Heart left ventricle (tissue), 16 donors: ENCODE measurements around the gene TMEM123. TPM values are rescaled to one million over a fixed set of nuclear protein-coding genes. Genes with fewer than 3 reads are reported as not detected.

Experiments
- ATAC-seq, 4 donors: fragments of 200-7000 bp; cut with Tn5 transposase; one replicate each; pipeline ENCODE4 v1.9.1; 2020 to 2022; ENCODE audit warnings: moderate library complexity in 4 of 4, mild to moderate bottlenecking in 3 of 4, moderate number of reproducible peaks in 1 of 4
- DNase-seq, 5 donors: peaks; one replicate each; pipeline ENCODE4 v3.0.0-alpha.2; 2020
- H3K27ac ChIP-seq, 12 donors: fragments of 200-600 bp; sonication (generic) in 4 of 12; one replicate each; pipeline versions ENCODE4 v1.5.0 to v1.8.0; 2016 to 2022; ENCODE audit warnings: mild to moderate bottlenecking in 2 of 12
- H3K27me3 ChIP-seq, 9 donors: fragments of 200-600 bp; sonication (generic) in 2 of 9; one replicate each; pipeline versions ENCODE4 v1.5.1 to v1.8.0; 2016 to 2022; ENCODE audit warnings: mild to moderate bottlenecking in 3 of 9
- H3K36me3 ChIP-seq, 9 donors: fragments of 200-600 bp; sonication (generic) in 2 of 9; one replicate each; pipeline versions ENCODE4 v1.5.0 to v1.8.0; 2018 to 2022; ENCODE audit warnings: mild to moderate bottlenecking in 2 of 9
- H3K4me1 ChIP-seq, 12 donors: fragments of 200-600 bp; sonication (generic) in 4 of 12; one replicate each; pipeline versions ENCODE4 v1.5.0 to v1.8.0; 2016 to 2022; ENCODE audit warnings: mild to moderate bottlenecking in 3 of 12
- H3K4me3 ChIP-seq, 12 donors: fragments of 200-600 bp; sonication (generic) in 4 of 12; one replicate each; pipeline versions ENCODE4 v1.5.0 to v1.8.0; 2017 to 2022; ENCODE audit warnings: mild to moderate bottlenecking in 9 of 12, moderate library complexity in 4 of 12
- H3K9me3 ChIP-seq, 12 donors: fragments of 200-600 bp; sonication (generic) in 4 of 12; one replicate each; pipeline versions ENCODE4 v1.5.0 to v1.8.0; 2016 to 2022; ENCODE audit warnings: mild to moderate bottlenecking in 1 of 12
- CTCF ChIP-seq, 12 donors: fragments of 200-600 bp; sonication (generic) in 4 of 12; IDR thresholded peaks; one replicate each; pipeline versions ENCODE4 v1.5.0 to v1.8.0; 2018 to 2022; ENCODE audit warnings: antibody characterized with exemption in 12 of 12, mild to moderate bottlenecking in 5 of 12
- POLR2A ChIP-seq, 2 donors: fragments of 450-650 bp; IDR thresholded peaks; one replicate each; pipeline ENCODE4 v1.6.1; 2017; ENCODE audit warnings: antibody characterized with exemption in 2 of 2, mild to moderate bottlenecking in 2 of 2, moderate library complexity in 2 of 2
- WGBS, 4 donors: extraction: QIAGEN DNeasy Blood & Tissue Kit in 2 of 4; methylation state at CpG; one replicate each; pipeline versions ENCODE4 v1.1.5 to v1.1.7; 2013 to 2018; 5-methylcytosine and 5-hydroxymethylcytosine counted together
- intact Hi-C, 10 donors: fragments of 100-400 bp; cut with DNase I; formaldehyde crosslinking; loops; one replicate each; pipeline versions ENCODE4 v1.11.1 to v1.14.2; 2022
- polyA plus RNA-seq, 2 donors: library from polyadenylated mRNA; stranded (reverse); fragments of 200-250 nt; gene quantifications; one replicate each; pipeline ENCODE4 v1.2.3, GENCODE V29; 2013
- total RNA-seq, 9 donors: library from RNA; depleted of rRNA in 2 of 9; stranded (reverse); fragments of >200 nt in 2 of 9; fragmentation: NEBNext Ultra II Directional in 3 of 9; extraction: Animal tissue kit (Norgen Biotek cat#: 25700) in 3 of 9; gene quantifications; one replicate each; pipeline versions ENCODE4 v1.1.0 to v1.2.4, GENCODE V29; 2016 to 2023
- donor health status: ischemic (EF 13 %, LVEDD 7.1; RV severe dilation, severe dysfunction).
- donor health status: healthy with polysubstance abuse.
- donor health status: DM: no; HTN: yes; CAD: no.
- donor health status: DM: no; HTN: no; CAD: no.
- donor health status: ischemic (EF 25% LVEDD 6.9; RV normal size, moderate dysfunction).
- donor health status: ischemic (EF 25% LVEDD 5.7; RV mildly dilated, moderate dysfunction).
- donor health status: healthy.
- donor health status: DM: yes; HTN: yes; CAD: no.
- donor health status: ischemic (EF 35%, LVEDD 5.7; RV mildly dilated, moderate dysfunction).
- donor health status: nonischemic (EF 11% LVEDD 7.7; RV severe dilation, severe dysfunction).
- donor health status: DM: yes; HTN: yes; CAD: no.
- donor health status: PGD.
- donor health status: ischemic (EF 29% LVEDD 5.4; RV normal size, mild dysfunction).
- donor health status: nonischemic (EF 23%, LVEDD 6.1; RV moderate dilation, normal function).

TMEM123 gene
- total and polyA plus RNA-seq, 11 donors, result 25.0 to 116 (median 75.6) TPM

GRCh38 chr11:102464037-102464436 is 11.5 kb upstream of the TMEM123 start:
- no peak for TF ChIP-seq POLR2A (IDR thresholded peaks at IDR 0.05)
- TF ChIP-seq CTCF (IDR thresholded peaks at IDR 0.05), result no peak
- DNase-seq, result no peak
- Histone ChIP-seq H3K36me3 (no peaks in the 10 kb centered on the region), H3K4me3 (no peak overlapping the region), H3K9me3 (no peaks in the 10 kb centered on the region), H3K4me1 (peaks cover 0 to 26% (median 0%) of the 10 kb centered on the region in 12 donors), H3K27ac (no peak overlapping the region), H3K27me3 (no peaks in the 10 kb centered on the region)
- no peak for ATAC-seq
- intact Hi-C loops, result no loop called here
- 97% methylated on average over 9 of the region's 9 CpGs for WGBS, 4 donors

- no peak for TF ChIP-seq CTCF (IDR thresholded peaks at IDR 0.05)
- TF ChIP-seq POLR2A (IDR thresholded peaks at IDR 0.05), result no peak
- no peaks in the 10 kb centered on the region for H3K36me3 ChIP-seq
- H3K27ac ChIP-seq, result no peak overlapping the region
- no peak overlapping the region for H3K4me3 ChIP-seq
- DNase-seq (no peak), ATAC-seq (no peak)
- no peaks in the 10 kb centered on the region for H3K9me3 ChIP-seq
- peaks cover 0 to 24% (median 0%) of the 10 kb centered on the region in 12 donors for H3K4me1 ChIP-seq
- intact Hi-C loops, result no loop called here
- no peaks in the 10 kb centered on the region for H3K27me3 ChIP-seq
- WGBS, 4 donors, result 91 to 94% (median 92%) methylated on average over 4 of the region's 4 CpGs
Measured at GRCh38 chr11:102462610-102463009, 10.0 kb upstream of the TMEM123 start.

GRCh38 chr11:102459393-102459792 is 6.8 kb upstream of the TMEM123 start:
- Histone ChIP-seq H3K27me3 (no peaks in the 10 kb centered on the region), H3K4me1 (peaks cover 0 to 18% (median 0%) of the 10 kb centered on the region in 12 donors), H3K27ac (no peak overlapping the region), H3K36me3 (no peaks in the 10 kb centered on the region), H3K4me3 (no peak overlapping the region), H3K9me3 (no peaks in the 10 kb centered on the region)
- TF ChIP-seq POLR2A (IDR thresholded peaks at IDR 0.05) (no peak), CTCF (IDR thresholded peaks at IDR 0.05) (no peak)
- no peak for DNase-seq
- no peak for ATAC-seq
- intact Hi-C loops, result loop anchor here in 2 of 10 donors (10.0 kb wide), 1 partner anchor 115 kb away; the partner anchor contains the start of gene BIRC2 (in 2 of the 2)

- Histone ChIP-seq H3K27ac (no peak overlapping the region), H3K9me3 (no peaks in the 10 kb centered on the region), H3K4me1 (peaks cover 0 to 20% (median under 1%) of the 10 kb centered on the region in 12 donors), H3K27me3 (no peaks in the 10 kb centered on the region), H3K36me3 (no peaks in the 10 kb centered on the region), H3K4me3 (no peak overlapping the region)
- ATAC-seq (no peak), DNase-seq (no peak)
- intact Hi-C loops, result loop anchor here in 2 of 10 donors (10.0 kb wide), 1 partner anchor 114 kb away; the partner anchor contains the start of gene BIRC2 (in 2 of the 2)
- WGBS, 4 donors, result 92 to 93% (median 93%) methylated on average over 3 of the region's 3 CpGs
- no peak for TF ChIP-seq CTCF (IDR thresholded peaks at IDR 0.05)
- no peak for TF ChIP-seq POLR2A (IDR thresholded peaks at IDR 0.05)
Measured at GRCh38 chr11:102458548-102458947, 6.0 kb upstream of the TMEM123 start.
